Measurements from ENCODE around the gene DBI.

DBI gene

GRCh38 chr2:119366649-119367471 is at the start of gene DBI, which contains the start of gene C2orf76:
Gene DBI (plus strand): TSS chr2:119366977. CDS start chr2:119367052, 75 bp downstream.
Gene C2orf76 (minus strand): TSS chr2:119366834. CDS start chr2:119339959, 26,875 bp downstream.
- DNase-seq: peak; percentile 93

GRCh38 chr2:119317554-119317953 is 49.2 kb upstream of the DBI start:
- no peak for DNase-seq

GRCh38 chr2:119319593-119319992 is 47.2 kb upstream of the DBI start:
- DNase-seq: no peak

GRCh38 chr2:119323459-119323858 is 43.3 kb upstream of the DBI start:
- DNase-seq: no peak

GRCh38 chr2:119324685-119325270 is 42.0 kb upstream of the DBI start:
- no peak for DNase-seq

GRCh38 chr2:119326938-119327337 is 39.8 kb upstream of the DBI start:
- DNase-seq: no peak

- DNase-seq: no peak
Observed at GRCh38 chr2:119327431-119327830, 39.3 kb upstream of the DBI start.

GRCh38 chr2:119332953-119333352 is 33.8 kb upstream of the DBI start:
- no peak for DNase-seq

- DNase-seq: no peak
Observed at GRCh38 chr2:119333360-119333759, 33.4 kb upstream of the DBI start.

GRCh38 chr2:119333833-119334232 is 32.9 kb upstream of the DBI start:
- no peak for DNase-seq

- no peak for DNase-seq
Observed at GRCh38 chr2:119337749-119338148, 29.0 kb upstream of the DBI start.

GRCh38 chr2:119338272-119338671 is 28.5 kb upstream of the DBI start:
- DNase-seq: no peak

GRCh38 chr2:119338826-119339561 is 27.8 kb upstream of the DBI start:
- peak; percentile 19 for DNase-seq

GRCh38 chr2:119339562-119339923 is 27.2 kb upstream of the DBI start:
- DNase-seq: no peak

- DNase-seq: no peak
Observed at GRCh38 chr2:119341684-119342083, 25.1 kb upstream of the DBI start.

GRCh38 chr2:119349289-119349688 is 17.5 kb upstream of the DBI start:
- DNase-seq: no peak

GRCh38 chr2:119350311-119350998 is 16.3 kb upstream of the DBI start:
- no peak for DNase-seq

- DNase-seq: no peak
Observed at GRCh38 chr2:119352357-119352756, 14.4 kb upstream of the DBI start.

- DNase-seq: no peak
Observed at GRCh38 chr2:119354860-119355259, 11.9 kb upstream of the DBI start.

GRCh38 chr2:119359774-119360173 is 7.0 kb upstream of the DBI start:
- DNase-seq: no peak

- DNase-seq: no peak
Observed at GRCh38 chr2:119360423-119360966, 6.3 kb upstream of the DBI start.

- no peak for DNase-seq
Observed at GRCh38 chr2:119364798-119365197, 2.0 kb upstream of the DBI start.

GRCh38 chr2:119365436-119365835 is 1.3 kb upstream of the DBI start:
- DNase-seq: no peak
